ENCODE results near the gene MMP8.

GRCh38 chr11:102719620-102720277 lies 5.0 kb downstream of the MMP8 start:
- no peak for TF ChIP-seq POLR2AphosphoS5 (IDR thresholded peaks at IDR 0.05)
- no peak for TF ChIP-seq CTCF (IDR thresholded peaks at IDR 0.05)
- TF ChIP-seq POLR2A (IDR thresholded peaks at IDR 0.05), result no peak

Data from prostate gland (tissue), 2 donors.